GM21360 (cell line): ENCODE measurements around the gene TSHZ2.
"Not testable (repeated sequence)": the region's sequence is repeated elsewhere in the genome, so short reads cannot be mapped to it uniquely, and the experiment has no call there.

Experiments
- ATAC-seq: cut with Tn5 transposase; IDR thresholded peaks from one replicate; pipeline ENCODE4 v1.9.1; 2021; ENCODE audit warnings: mild to moderate bottlenecking, moderate library complexity; ENCODE audit not compliant: unreplicated experiment

TSHZ2 gene

GRCh38 chr20:53517146-53517545, 545.0 kb downstream of the TSHZ2 start:
- ATAC-seq, result no peak

GRCh38 chr20:53521421-53521820, 549.3 kb downstream of the TSHZ2 start:
- ATAC-seq, result not testable (repeated sequence)

DNA sequence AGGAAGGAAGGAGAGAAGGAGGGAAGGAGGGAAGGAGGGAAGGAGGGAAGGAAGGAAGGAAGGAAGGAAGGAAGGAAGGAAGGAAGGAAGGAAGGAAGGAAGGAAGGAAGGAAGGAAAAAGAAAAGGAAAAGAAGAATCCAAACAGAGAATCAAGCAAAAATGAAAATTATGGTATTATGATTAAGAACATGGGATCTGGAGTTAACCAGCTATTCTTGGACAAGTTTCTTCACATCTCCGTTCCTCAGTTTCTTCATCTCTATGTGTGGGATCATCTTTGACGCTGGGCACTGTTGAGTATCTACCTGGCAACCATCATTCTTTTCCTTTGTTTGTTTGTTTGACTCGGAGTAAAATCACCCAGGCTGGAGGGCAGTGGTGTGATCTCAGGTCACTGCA, 549.9 kb downstream of the TSHZ2 start:
- ATAC-seq, result no peak

DNA sequence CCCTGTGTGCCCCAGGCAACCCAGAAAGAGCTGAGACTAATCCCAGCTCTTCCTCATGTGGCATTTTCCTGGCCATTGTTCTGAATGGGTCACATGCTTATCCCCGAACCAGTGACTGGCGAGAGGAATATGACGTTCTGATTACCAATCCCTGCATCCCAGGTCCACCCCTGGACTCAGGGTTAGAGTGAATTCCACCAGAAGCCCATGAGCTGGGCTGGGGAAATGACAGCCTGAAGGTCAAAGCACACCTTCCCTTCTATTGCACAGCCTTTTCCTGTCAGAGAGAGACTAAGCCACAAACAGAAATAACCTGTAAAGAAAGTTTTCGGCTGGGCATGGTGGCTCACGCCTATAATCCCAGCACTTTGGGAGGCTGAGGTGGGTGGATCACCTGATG, 550.5 kb downstream of the TSHZ2 start:
- no peak for ATAC-seq

GRCh38 chr20:53523615-53524014, 551.5 kb downstream of the TSHZ2 start:
- ATAC-seq, result not testable (repeated sequence)

GRCh38 chr20:53524589-53525312, 552.6 kb downstream of the TSHZ2 start:
- ATAC-seq, result no peak

- ATAC-seq, result no peak
These were observed 555.0 kb downstream of the TSHZ2 start for GRCh38 chr20:53527196-53527595.

DNA sequence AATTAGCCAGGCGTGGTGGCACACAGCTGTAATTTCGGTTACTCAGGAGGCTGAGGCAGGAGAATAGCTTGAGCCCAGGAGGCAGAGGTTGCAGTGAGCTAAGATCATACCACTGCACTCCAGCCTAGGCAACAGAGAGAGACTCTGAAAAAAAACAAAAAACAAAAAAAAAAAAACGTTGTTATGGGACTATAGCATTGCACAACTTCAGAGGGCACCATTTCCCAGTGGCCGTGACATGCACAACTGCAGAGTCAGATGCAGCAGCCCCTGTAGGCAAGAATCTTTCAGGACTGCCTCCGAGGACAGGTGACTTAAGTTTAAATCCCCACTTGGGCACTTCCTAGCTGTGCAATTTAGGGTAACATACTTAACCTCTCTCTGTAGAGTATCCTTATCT, 557.5 kb downstream of the TSHZ2 start:
- ATAC-seq, result no peak

DNA sequence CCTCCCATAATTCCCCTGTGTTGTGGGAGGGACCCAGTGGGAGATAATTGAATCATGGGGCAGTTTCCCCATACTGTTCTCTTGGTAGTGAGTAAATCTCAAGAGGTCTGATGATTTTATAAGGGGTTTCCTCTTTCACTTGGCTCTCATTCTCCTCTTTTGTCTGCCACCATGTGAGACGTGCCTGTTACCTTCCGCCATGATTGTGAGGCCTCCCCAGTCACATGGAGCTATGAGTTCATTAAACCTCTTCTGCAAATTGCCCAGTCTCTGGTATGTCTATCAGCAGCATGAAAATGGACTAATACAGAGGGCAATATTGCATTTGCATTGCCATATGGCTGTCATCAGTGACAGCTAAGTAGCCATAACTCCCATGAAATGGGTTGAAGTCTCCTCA, 558.3 kb downstream of the TSHZ2 start:
- no peak for ATAC-seq

DNA sequence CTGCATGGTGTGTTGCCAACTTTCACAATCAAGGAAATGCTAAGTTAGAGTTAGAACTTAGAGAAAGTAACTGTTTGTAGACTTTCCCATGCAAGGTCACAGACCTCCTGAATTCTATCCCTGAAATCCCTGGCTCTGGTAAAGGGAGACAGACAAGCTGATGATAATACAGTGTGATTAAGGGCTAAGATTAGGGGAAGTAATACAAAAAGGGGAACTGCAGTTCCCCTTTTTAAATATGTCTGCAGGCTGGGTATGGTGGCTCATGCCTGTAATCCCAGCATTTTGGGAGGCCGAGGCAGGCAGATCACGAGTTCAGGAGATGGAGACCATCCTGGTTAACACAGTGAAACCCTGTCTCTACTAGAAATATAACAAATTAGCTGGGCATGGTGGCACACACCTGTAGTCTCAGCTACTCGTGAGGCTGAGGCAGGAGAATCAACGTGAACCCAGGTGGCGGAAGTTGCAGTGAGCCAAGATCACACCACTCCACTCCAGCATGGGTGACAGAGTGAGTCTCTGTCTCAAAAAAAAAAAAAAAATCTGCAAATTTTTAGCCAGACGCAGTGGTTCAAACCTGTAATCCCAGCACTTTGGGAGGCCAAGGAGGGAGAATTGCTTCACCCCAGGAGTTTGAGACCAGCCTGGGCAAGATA, 560.6 kb downstream of the TSHZ2 start:
- ATAC-seq, result not testable (repeated sequence)

DNA sequence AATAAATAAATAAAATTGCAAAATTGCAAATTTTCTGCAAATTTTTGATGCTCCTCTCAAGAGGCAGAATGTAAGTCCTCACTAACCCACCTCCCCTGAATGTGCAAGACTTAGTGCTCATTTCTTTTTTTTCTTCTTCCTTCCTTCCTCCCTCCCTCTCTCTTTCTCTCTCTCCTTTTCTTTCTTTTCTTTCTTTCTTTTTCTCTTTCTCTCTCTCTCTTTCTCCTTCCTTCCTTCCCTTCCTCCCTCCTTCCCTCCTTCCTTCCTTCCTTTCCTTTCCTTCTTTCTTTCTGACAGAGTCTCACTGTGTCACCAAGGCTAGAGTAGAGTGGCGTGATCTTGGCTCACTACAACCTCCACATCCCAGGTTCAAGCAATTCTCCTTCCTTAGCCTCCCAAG, 561.3 kb downstream of the TSHZ2 start:
- ATAC-seq, result no peak

DNA sequence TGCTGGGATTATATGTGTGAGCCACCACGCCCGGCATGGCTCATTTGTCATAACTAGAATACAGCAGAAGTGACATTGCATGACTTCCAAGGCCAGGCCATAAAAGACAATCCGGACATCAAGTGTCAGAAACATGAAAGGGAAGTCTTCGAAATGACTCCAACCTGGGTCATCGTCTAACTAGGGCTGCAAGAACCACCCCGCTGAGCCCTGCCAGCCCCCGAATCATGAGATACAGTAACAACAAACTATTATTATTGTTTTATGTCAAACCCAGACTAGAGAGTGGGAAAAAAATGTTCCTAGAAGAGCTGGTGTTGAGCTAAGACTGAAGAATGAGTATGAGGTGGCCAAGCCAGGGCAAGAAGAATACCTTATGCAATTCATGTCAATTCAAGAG, 561.9 kb downstream of the TSHZ2 start:
- no peak for ATAC-seq

DNA sequence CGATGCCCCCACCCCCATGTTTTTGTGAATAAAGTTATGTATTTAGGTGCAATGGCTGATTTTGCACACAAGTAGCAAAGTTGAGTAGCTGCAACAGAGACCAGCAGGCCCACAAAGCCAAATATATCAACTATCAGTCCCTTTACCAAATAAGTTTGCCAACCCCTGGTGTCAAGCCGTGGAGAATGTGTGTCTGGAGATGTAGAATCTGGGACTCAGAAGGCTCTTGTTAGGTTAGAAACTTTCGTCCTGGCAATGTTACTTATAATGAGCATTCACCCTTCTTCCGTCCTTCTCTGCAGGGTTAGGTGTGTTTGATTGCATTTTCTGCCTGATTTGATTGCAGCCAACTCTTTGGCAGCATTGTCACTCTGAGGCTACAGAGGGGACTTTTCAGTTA, 563.7 kb downstream of the TSHZ2 start:
- no peak for ATAC-seq

GRCh38 chr20:53536382-53536781, 564.2 kb downstream of the TSHZ2 start:
- not testable (repeated sequence) for ATAC-seq

DNA sequence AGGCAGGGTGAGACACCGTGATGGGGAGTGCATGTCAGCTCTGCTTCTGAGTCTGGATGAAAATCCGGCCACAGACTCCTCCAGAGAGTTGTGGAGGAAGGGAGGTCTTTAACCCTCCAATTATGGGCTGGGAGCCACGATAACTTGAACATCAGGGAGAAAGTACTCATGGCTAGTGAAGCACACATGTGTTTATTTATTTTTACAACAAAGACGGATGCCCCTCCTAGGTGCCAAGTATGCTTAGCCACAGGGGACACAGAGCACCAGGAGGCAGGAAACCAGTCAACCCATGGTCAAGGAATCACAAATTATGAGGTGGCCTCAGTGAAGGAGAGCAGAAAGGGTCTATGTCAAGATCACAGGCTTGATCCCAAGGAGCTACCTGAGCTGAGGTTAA, 567.4 kb downstream of the TSHZ2 start:
- no peak for ATAC-seq
